ENCODE results near the gene AGR3.

GRCh38 chr7:16838386-16838785 is 43.4 kb downstream of the AGR3 start:
- TF ChIP-seq EZH2phosphoT487 (IDR thresholded peaks at IDR 0.05; ENCODE audit: insufficient read depth, low read depth) (no peak), EZH2 (IDR thresholded peaks at IDR 0.05; ENCODE audit: insufficient read depth, poor library complexity, severe bottlenecking) (no peak)
